ENCODE measurements around the gene CHERP. TPM values are rescaled to one million over a fixed set of nuclear protein-coding genes. Genes with fewer than 3 reads are reported as not detected.
A peak's percentile ranks its signal among the peaks of the same experiment; 100 is the strongest.
"Not testable (repeated sequence)": the region's sequence is repeated elsewhere in the genome, so short reads cannot be mapped to it uniquely, and the experiment has no call there.

CHERP gene
- total RNA-seq, 2 experiments from 2014 or later = 47.1 to 48.2 TPM

GRCh38 chr19:16516923-16517610 lies 25.2 kb downstream of the CHERP start:
- intact Hi-C loops (cut with DNase I, micrococcal nuclease) = no loop called here
- no peak for TF ChIP-seq CTCF (IDR thresholded peaks at IDR 0.05)
- Mint-ChIP-seq H3K27ac (no peak overlapping the region), H3K27me3 (no peaks in the 10 kb centered on the region), H3K36me3 (ENCODE audit: low read depth) (peaks cover 47% of the 10 kb centered on the region), H3K4me3 (no peak overlapping the region), H3K4me1 (ENCODE audit: low read depth) (no peaks in the 10 kb centered on the region), H3K9me3 (no peaks in the 10 kb centered on the region)
- H3K36me3 ChIP-seq (ENCODE audit: insufficient read depth, low read length) = peaks cover 47% of the 10 kb centered on the region
- ChIA-PET CTCF (interaction anchor here (0.6 to 0.9 kb wide), 2 partner anchors 111 to 1425 kb away, joined by 3 read pairs; partner anchors contain the start of gene MED26), POLR2A (interaction anchor here (0.7 to 1.0 kb wide), 2 partner anchors 71 to 160 kb away, joined by 3 read pairs; no protein-coding TSS in a partner anchor)
- ATAC-seq (ENCODE audit: poor library complexity) (no peak), DNase-seq (peak in 1 of 14 experiments; percentile 32)
- H3K27me3 ChIP-seq (ENCODE audit: control insufficient read depth in 1 of 2, insufficient read depth in 2 of 2, low read length in 2 of 2) = no peaks in the 10 kb centered on the region
- H3K27ac ChIP-seq (ENCODE audit: low read depth in 1 of 2, low read length in 2 of 2) = no peak overlapping the region
- H3K9me3 ChIP-seq (ENCODE audit: control insufficient read depth in 1 of 2, insufficient read depth in 1 of 2, low read length in 2 of 2) = no peaks in the 10 kb centered on the region
- H3K4me1 ChIP-seq (ENCODE audit: insufficient read depth, low read length) = peaks cover 10% of the 10 kb centered on the region
- H3K4me3 ChIP-seq (ENCODE audit: low read length) = no peak overlapping the region

- no peak for TF ChIP-seq CTCF (IDR thresholded peaks at IDR 0.05)
- peaks cover 10% of the 10 kb centered on the region for H3K4me1 ChIP-seq (ENCODE audit: insufficient read depth, low read length)
- ATAC-seq (ENCODE audit: poor library complexity) (no peak), DNase-seq (no peak)
- Mint-ChIP-seq H3K9me3 (no peaks in the 10 kb centered on the region), H3K36me3 (ENCODE audit: low read depth) (peaks cover 44% of the 10 kb centered on the region), H3K27me3 (no peaks in the 10 kb centered on the region), H3K27ac (no peak overlapping the region), H3K4me3 (no peak overlapping the region), H3K4me1 (ENCODE audit: low read depth) (no peaks in the 10 kb centered on the region)
- H3K9me3 ChIP-seq (ENCODE audit: control insufficient read depth in 1 of 2, insufficient read depth in 1 of 2, low read length in 2 of 2) = no peaks in the 10 kb centered on the region
- CTCF ChIA-PET = no interaction called here
- POLR2A ChIA-PET = no interaction called here
- no peaks in the 10 kb centered on the region for H3K27me3 ChIP-seq (ENCODE audit: control insufficient read depth in 1 of 2, insufficient read depth in 2 of 2, low read length in 2 of 2)
- H3K4me3 ChIP-seq (ENCODE audit: low read length) = no peak overlapping the region
- H3K27ac ChIP-seq (ENCODE audit: low read depth in 1 of 2, low read length in 2 of 2) = no peak overlapping the region
- intact Hi-C loops (cut with DNase I, micrococcal nuclease) = no loop called here
- H3K36me3 ChIP-seq (ENCODE audit: insufficient read depth, low read length) = peaks cover 41% of the 10 kb centered on the region
Observed at GRCh38 chr19:16516381-16516780, 25.9 kb downstream of the CHERP start.

- Mint-ChIP-seq H3K27ac (no peak overlapping the region), H3K4me1 (ENCODE audit: low read depth) (no peaks in the 10 kb centered on the region), H3K4me3 (no peak overlapping the region), H3K27me3 (no peaks in the 10 kb centered on the region), H3K36me3 (ENCODE audit: low read depth) (peaks cover 26% of the 10 kb centered on the region), H3K9me3 (no peaks in the 10 kb centered on the region)
- no peak overlapping the region for H3K4me3 ChIP-seq (ENCODE audit: low read length)
- H3K4me1 ChIP-seq (ENCODE audit: insufficient read depth, low read length) = peaks cover 10% of the 10 kb centered on the region
- H3K36me3 ChIP-seq (ENCODE audit: insufficient read depth, low read length) = peaks cover 26% of the 10 kb centered on the region
- ChIA-PET CTCF (no interaction called here), POLR2A (no interaction called here)
- no peaks in the 10 kb centered on the region for H3K27me3 ChIP-seq (ENCODE audit: control insufficient read depth in 1 of 2, insufficient read depth in 2 of 2, low read length in 2 of 2)
- no peak for DNase-seq
- intact Hi-C loops (cut with DNase I, micrococcal nuclease) = no loop called here
- H3K27ac ChIP-seq (ENCODE audit: low read depth in 1 of 2, low read length in 2 of 2) = no peak overlapping the region
- no peak for ATAC-seq (ENCODE audit: poor library complexity)
- no peaks in the 10 kb centered on the region for H3K9me3 ChIP-seq (ENCODE audit: control insufficient read depth in 1 of 2, insufficient read depth in 1 of 2, low read length in 2 of 2)
- TF ChIP-seq CTCF (IDR thresholded peaks at IDR 0.05) = no peak
Observed at GRCh38 chr19:16514383-16515019, 27.7 kb downstream of the CHERP start.

- peaks cover 10% of the 10 kb centered on the region for H3K36me3 Mint-ChIP-seq (ENCODE audit: low read depth)
- CTCF ChIA-PET; intact Hi-C loops (cut with DNase I, micrococcal nuclease): not testable (repeated sequence)
Observed at GRCh38 chr19:16512611-16513010, 29.6 kb downstream of the CHERP start.

More at GRCh38 chr19:16512611-16513010, 29.6 kb downstream of the CHERP start:
- H3K27ac ChIP-seq (ENCODE audit: low read depth in 1 of 2, low read length in 2 of 2); H3K27ac Mint-ChIP-seq; H3K4me3 ChIP-seq (ENCODE audit: low read length); H3K27me3 Mint-ChIP-seq; ATAC-seq (ENCODE audit: poor library complexity); H3K36me3 ChIP-seq (ENCODE audit: insufficient read depth, low read length); H3K4me3 Mint-ChIP-seq; H3K4me1 Mint-ChIP-seq (ENCODE audit: low read depth); H3K27me3 ChIP-seq (ENCODE audit: control insufficient read depth in 1 of 2, insufficient read depth in 2 of 2, low read length in 2 of 2); H3K9me3 Mint-ChIP-seq; DNase-seq; H3K9me3 ChIP-seq (ENCODE audit: control insufficient read depth in 1 of 2, insufficient read depth in 1 of 2, low read length in 2 of 2); POLR2A ChIA-PET: not testable (repeated sequence)
- peaks cover 10% of the 10 kb centered on the region for H3K4me1 ChIP-seq (ENCODE audit: insufficient read depth, low read length)

Data from CD4-positive, alpha-beta T cell (primary cell).